ENCODE data around the gene NARF.
"Not testable (repeated sequence)": the region's sequence is repeated elsewhere in the genome, so short reads cannot be mapped to it uniquely, and the experiment has no call there.

NARF gene

GRCh38 chr17:82458179-82458884 lies at the start of gene NARF:
Gene NARF, plus strand, starts transcription at chr17:82458741. Its CDS starts 63 bp downstream, at chr17:82458804.
- DNase-seq: peak; percentile 85

- DNase-seq: no peak
Observed at GRCh38 chr17:82408938-82409318, 49.6 kb upstream of the NARF start.

DNA sequence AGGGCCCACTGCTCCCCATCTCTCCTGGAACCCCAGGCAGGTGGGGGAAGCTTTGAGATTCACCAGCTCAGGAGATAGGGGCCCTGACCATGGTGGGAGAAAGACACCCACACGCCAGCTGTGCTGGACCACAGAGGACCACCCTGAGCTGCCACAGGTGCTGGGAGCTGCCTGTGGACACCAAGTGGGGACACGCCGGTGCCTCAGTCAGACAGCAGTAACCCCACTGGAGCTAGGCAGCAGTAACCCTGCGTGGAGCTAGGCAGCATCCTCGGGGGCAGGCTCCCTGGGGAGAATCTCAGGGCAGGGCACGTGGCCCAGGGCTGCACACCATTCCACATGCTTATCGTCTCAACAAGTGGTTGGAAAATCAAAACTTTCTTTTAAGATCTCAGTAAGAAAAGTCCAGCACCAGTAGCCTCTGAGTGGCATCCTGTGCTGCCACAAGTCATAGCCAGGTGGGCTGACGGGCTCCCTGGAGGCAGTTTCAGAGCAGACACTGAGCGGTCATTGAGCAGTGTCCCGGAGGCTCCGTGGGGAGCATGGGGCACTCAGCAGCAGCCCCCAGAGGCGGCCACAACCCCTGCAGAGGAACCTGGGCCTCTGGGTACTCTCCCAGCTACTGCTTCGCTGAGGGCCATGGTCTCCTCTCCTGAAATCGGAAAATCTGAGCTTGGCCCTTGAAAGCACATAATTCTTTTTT lies 48.4 kb upstream of the NARF start:
- no peak for DNase-seq

DNA sequence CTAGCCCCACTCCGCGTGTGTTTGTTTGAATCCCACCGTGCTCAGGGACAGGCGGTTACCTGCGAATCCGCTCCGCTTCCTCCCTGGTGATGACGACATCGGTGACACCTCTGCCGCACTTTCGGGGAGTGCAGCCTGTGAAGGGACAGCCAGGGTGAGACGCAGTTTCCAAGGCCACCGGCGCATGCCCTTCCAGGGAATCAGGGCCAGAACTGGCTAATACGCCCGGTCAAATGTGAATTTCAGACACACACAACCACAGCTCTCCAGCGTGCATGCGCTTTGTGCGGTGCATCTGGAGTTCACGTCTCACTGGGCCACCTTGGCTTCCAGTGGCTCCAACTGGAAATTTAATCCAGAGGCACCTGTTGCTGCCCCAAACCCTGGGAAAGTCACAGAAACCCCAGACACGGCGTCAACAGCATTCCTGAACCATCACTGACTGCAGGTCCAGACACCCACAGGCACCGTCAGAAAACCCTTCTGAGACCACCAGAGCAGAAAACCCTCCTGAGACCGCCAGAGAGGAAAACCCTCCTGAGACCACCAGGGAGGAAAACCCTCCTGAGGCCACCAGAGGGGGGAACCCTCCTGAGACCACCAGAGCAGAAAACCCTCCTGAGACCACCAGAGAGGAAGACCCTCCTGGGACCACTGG lies 47.0 kb upstream of the NARF start:
- no peak for DNase-seq

DNA sequence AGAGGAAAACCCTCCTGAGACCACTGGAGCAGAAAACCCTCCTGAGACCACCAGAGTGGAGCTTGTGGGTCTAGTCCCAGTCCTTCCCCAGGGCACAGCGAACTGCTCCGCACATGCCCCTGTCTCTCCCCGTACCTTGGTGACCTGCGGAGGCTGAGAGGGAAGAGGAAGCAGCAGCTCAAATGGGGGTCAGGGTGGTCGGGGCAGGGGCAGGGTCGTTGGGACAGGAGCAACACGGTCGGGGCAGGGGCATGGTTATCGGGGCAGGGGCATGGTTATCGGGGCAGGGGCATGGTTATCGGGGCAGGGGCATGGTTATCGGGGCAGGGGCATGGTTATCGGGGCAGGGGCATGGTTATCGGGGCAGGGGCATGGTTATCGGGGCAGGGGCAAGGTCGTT lies 46.5 kb upstream of the NARF start:
- not testable (repeated sequence) for DNase-seq

- DNase-seq: no peak
Observed at GRCh38 chr17:82412535-82413520, 45.7 kb upstream of the NARF start.

DNA sequence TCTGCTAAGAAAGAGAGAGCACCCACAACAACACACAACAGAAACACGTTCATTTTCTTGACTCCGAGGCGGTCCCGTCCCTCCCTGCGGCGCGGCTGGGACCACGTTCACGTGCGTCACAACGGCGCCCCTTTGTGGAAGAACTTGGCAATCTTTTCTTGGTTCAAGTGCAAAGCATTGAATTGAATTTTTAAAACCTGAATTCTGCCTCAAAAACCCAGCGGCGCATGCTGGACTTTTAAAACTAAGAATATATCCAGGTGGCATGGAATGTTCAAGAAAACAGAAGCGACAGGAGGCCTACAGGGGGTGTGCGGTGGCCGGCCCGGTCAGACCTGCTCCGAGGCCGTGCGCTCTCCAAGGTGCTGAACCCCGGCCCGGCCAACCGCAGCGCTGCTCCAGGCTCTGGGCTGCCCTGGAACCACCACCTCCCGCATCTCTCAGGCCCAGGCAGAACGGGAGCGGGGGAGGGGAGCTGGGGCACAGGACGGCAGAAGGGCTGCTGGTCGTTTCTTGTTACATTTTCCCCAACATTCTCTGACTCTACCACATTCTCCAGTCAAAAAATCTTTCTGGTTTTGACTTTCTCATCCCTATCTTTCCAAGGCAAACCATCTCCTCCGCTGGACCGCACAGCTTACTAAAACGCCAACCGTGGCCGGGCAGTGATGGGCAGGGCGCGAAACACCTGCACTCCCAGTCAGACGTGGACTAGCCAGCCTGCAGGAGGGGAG lies 43.8 kb upstream of the NARF start:
- DNase-seq: no peak

DNA sequence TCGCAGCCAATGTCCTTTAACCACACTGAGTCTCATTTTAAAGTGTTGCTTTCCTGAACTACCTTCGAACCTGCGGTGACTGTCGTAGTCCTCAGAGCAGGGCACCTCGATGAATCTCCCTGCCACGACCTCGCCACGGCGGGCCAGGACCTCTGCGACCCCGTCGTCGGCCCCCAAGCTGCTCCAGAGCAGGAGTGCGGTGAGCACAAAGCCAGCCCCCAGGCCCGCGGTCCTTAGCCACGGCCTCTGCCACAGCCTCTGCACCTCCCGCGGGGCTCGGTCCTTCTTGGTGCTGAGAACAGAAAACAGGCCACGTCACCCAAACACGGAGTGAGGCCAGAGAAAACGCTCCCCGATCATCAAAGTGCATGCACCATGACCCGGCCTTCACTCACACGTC lies 43.2 kb upstream of the NARF start:
- DNase-seq: no peak

DNA sequence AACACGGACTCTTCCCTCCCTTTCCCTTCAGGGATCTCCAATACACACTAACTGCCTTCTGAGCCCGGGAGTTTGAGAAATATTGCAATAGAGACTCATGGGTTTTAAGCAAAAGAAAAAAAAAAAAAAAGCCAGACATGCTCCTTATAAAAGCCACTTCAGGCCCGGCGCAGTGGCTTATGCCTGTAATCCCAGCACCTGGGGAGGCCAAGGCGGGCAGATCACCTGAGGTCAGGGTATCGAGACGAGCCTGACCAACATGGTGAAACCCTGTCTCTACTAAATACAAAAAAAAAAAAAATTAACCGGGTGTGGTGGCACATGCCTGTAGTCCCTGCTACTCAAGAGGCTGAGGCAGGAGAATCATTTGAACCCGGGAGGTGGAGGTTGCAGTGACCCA lies 42.8 kb upstream of the NARF start:
- DNase-seq: no peak

- no peak for DNase-seq
Observed at GRCh38 chr17:82416264-82416663, 42.3 kb upstream of the NARF start.

- DNase-seq: no peak
Observed at GRCh38 chr17:82416771-82417170, 41.8 kb upstream of the NARF start.

DNA sequence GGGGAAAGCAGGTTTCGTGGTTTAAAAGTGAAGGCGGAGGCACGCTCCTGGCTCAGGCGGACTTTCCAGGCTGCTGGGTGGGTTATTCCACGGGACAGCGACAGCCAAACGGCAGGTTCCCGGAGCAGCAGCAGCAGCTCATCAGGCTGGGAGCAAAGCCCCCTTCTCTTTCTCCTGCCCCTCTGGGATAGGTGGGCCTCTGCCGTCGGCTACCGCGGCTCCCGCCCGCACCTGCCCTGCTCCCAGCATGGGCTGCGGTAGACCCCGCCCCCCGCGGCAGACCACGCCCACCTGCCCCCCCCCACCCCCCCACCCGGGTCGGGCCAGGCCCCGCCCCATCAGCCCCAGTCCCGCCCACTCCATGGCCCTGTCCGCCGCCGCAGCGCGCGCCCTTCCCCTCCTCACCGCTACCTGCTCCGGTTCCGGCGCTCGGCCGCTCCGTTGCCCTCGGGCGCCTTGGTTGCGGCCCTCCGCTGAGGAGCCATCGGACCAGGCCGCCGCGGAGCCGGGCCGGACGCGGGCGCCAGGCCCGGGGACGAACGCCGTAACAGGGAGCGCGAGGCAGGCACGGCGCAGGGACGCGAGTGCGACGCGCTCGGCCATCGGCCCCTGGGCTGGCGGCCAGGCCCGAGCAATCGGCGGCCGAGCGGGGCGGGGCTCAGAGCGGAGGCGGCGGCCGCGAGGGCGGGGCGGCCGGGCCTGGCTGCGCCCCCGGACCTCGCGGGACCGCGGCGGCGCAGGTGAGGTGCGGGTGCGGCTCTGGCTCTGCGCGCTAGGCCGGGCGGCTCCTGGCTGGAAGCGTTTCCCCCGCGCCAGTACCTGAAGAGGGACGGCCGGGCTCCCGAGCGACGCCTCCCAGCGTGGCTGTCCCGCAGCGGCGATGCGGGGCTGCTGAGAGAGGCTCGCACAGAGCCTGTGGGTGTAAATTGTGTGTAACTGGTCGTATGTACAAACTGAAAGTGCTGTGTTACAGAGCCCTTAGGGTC lies 40.2 kb upstream of the NARF start, which contains the start of the genes HEXD and OGFOD3:
HEXD (plus strand) TSS at position 347 of the 986 bp plus-strand sequence. CDS start 1,453 bp downstream, outside the sequence.
OGFOD3 (minus strand) TSS at position 586 of the 986 bp plus-strand sequence; CDS start at position 485, 101 bp downstream.
- DNase-seq: peak; percentile 65

GRCh38 chr17:82419540-82419939 lies 39.0 kb upstream of the NARF start:
- no peak for DNase-seq

DNA sequence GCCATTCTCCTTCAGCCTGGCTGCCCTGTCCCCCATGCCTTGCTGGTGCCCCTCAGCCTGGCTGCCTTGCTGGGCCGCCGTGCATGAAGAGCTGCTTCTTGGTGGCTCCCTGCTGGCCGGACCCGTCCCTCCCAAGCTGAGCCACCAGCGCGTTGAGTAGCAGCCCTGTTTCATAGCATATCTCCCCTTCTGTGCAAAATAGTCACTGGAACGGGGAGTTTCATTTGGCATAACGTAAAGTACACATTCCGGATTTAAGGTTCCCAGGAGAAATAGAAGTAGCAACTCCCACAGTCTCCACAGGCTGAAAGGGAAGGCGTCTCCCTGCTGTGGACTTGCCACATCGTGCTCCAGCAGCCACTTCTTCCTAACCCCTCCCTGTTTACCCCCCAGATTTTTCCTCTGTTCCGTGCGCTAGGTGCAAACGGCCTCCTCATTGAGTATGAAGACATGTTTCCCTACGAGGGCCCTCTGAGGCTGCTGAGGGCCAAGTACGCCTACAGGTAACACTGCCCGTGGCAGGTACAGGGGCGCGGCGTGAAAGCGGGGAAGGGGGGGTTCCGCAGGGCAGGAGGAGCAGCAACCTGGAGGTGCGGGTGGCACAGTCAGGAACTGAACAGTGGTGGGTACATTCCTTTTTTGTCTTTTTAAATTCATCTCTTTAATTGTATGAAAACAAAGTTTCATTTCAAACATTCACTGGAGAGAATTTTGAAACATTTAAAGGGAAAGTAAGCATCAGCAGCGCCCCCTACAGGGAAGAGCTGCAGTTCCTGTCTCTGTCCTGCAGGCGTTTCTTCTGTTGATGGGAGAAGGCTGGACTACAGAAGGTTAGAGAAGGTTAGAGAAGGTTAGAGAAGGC lies 34.3 kb upstream of the NARF start:
- no peak for DNase-seq

GRCh38 chr17:82424863-82425159 lies 33.7 kb upstream of the NARF start:
- no peak for DNase-seq

- no peak for DNase-seq
Observed at GRCh38 chr17:82428546-82428945, 30.0 kb upstream of the NARF start.

DNA sequence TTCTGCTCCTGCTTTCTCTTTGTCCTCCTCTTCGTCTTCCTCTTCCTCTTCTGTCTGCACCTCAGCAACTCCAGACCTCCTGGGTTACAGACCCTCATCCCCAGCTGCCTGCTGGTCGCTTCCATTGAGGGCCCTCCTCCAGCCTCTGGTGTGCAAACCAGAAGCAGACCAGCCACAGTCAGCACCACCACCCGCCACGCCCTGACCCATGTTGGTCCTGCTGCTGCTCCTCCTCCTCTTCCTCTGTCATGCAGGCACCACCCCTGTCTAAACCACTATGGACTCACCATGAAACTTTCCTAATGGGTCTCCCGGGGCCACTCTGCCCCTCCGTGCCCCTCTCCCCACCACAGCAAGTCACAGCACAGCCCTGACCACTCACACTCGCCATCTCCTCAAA lies 28.7 kb upstream of the NARF start:
- DNase-seq: no peak

- no peak for DNase-seq
Observed at GRCh38 chr17:82432017-82432416, 26.5 kb upstream of the NARF start.

DNA sequence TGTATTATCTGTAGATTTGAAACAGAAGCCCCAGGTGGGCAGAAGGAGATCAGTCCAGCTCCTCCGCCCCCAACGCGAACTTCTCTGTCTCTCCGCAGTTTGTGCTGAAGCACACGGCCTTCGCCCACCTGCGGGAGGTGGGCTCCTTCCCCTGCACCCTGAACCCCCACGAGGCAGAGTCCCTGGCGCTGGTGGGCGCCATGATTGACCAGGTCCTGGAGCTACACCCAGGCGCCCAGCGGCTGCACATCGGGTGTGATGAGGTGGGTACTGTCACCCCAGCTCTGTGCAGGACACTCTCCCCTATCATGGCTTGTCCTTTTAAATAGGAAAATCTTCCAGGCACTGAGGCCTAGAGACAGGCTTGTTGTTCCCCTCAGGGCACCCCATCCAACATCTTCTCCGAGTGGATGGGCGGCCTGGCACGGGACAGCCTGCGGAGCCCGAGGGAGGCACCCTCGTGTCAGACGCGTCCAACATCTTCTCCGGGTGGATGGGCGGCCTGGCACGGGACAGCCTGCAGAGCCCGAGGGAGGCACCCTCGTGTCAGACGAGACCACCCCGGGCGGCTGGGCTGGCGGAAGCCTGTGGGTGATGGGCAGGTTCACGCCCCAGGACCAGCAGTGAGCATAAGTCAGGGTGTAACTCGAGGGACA lies 24.9 kb upstream of the NARF start:
- no peak for DNase-seq
